GM20000 (cell line): ENCODE results near the gene SYF2.
A peak's percentile ranks its signal among the peaks of the same experiment; 100 is the strongest.
"Not testable (repeated sequence)": the region's sequence is repeated elsewhere in the genome, so short reads cannot be mapped to it uniquely, and the experiment has no call there.

Experiments used
- DNase-seq: peaks from one replicate; pipeline ENCODE4 v3.0.0; 2012; ENCODE audit warnings: low spot score
- CTCF ChIP-seq: IDR thresholded peaks from 2 replicates; pipeline ENCODE4 v1.5.1; 2012; ENCODE audit warnings: mild to moderate bottlenecking, control low read depth; ENCODE audit errors: extremely low read depth, missing control alignments

Gene SYF2

GRCh38 chr1:25232027-25232865, at the start of gene SYF2:
SYF2 (minus strand) TSS chr1:25232502; CDS start chr1:25232467, 35 bp downstream.
- DNase-seq, result peak; percentile 92
- no peak for TF ChIP-seq CTCF

GRCh38 chr1:25279693-25280111, 47.4 kb upstream of the SYF2 start:
- DNase-seq, result not testable (repeated sequence)

- DNase-seq, result not testable (repeated sequence)
Observed at GRCh38 chr1:25278790-25279189, 46.5 kb upstream of the SYF2 start.

- not testable (repeated sequence) for DNase-seq
Observed at GRCh38 chr1:25278358-25278757, 46.1 kb upstream of the SYF2 start.

- DNase-seq, result not testable (repeated sequence)
Observed at GRCh38 chr1:25277295-25277694, 45.0 kb upstream of the SYF2 start.

- DNase-seq, result not testable (repeated sequence)
Observed at GRCh38 chr1:25275648-25276047, 43.3 kb upstream of the SYF2 start.

- not testable (repeated sequence) for DNase-seq
Observed at GRCh38 chr1:25272238-25272637, 39.9 kb upstream of the SYF2 start, which contains the start of gene RHD. RHD (plus strand) TSS chr1:25272509; CDS start chr1:25272548, 39 bp downstream.

GRCh38 chr1:25268143-25268760, 36.0 kb upstream of the SYF2 start:
- DNase-seq, result not testable (repeated sequence)

- DNase-seq, result peak; percentile 67
Observed at GRCh38 chr1:25267288-25268142, 35.2 kb upstream of the SYF2 start.

GRCh38 chr1:25266554-25267287, 34.4 kb upstream of the SYF2 start:
- peak; percentile 8 for TF ChIP-seq CTCF
- peak; percentile 2 for DNase-seq

GRCh38 chr1:25260336-25260735, 28.0 kb upstream of the SYF2 start:
- DNase-seq, result not testable (repeated sequence)

GRCh38 chr1:25259813-25260212, 27.5 kb upstream of the SYF2 start:
- not testable (repeated sequence) for DNase-seq
